Pancreas (tissue), 10 donors: ENCODE data around the gene NPM1. TPM values are rescaled to one million over a fixed set of nuclear protein-coding genes. Genes with fewer than 3 reads are reported as not detected.

ENCODE experiments used
- ATAC-seq, 4 donors: fragments of 200-7000 bp; cut with Tn5 transposase; one replicate each; pipeline versions ENCODE4 v1.8.0 to v1.9.1; 2020; ENCODE audit warnings: mild to moderate bottlenecking in 4 of 4, moderate library complexity in 4 of 4
- DNase-seq, 6 donors: peaks; one replicate each; pipeline ENCODE4 v3.0.0-alpha.2; 2020
- FAIRE-seq: peaks from 2 replicates; lab custom pipeline; 2012; peaks lifted over from hg19 to GRCh38; lab: Jason Lieb, UNC
- H3K27ac ChIP-seq, 4 donors: fragments of 200-600 bp; sonication (generic); 1 replicate in 3 of 4; 2 replicates in 1 of 4; pipeline versions ENCODE4 v1.5.0 to v1.8.0; 2020
- H3K27me3 ChIP-seq, 4 donors: fragments of 200-600 bp; one replicate each; pipeline ENCODE4 v1.8.0; 2021
- H3K36me3 ChIP-seq, 3 donors: fragments of 200-600 bp; sonication (generic) in 1 of 3; one replicate each; pipeline versions ENCODE4 v1.5.0 to v1.8.0; 2020 to 2021
- H3K4me1 ChIP-seq, 3 donors: fragments of 200-600 bp; one replicate each; pipeline ENCODE4 v1.8.0; 2021
- H3K4me3 ChIP-seq, 4 donors: fragments of 200-600 bp; sonication (generic) in 2 of 4; one replicate each; pipeline versions ENCODE4 v1.5.0 to v1.8.0; 2020 to 2021
- H3K9me3 ChIP-seq, 4 donors: fragments of 200-600 bp; one replicate each; pipeline ENCODE4 v1.8.0; 2021
- WGBS, 2 donors: extraction: QIAGEN DNeasy Blood & Tissue Kit; methylation state at CpG; one replicate each; pipeline ENCODE4 v1.1.7; 2013; 5-methylcytosine and 5-hydroxymethylcytosine counted together
- intact Hi-C, 3 donors: fragments of 100-400 bp; cut with DNase I; formaldehyde crosslinking; loops; one replicate each; pipeline versions ENCODE4 v1.11.1 to v1.14.2; 2022
- polyA plus RNA-seq, 2 donors: library from polyadenylated mRNA; stranded (reverse); fragments of 200-250 nt; gene quantifications; one replicate each; pipeline ENCODE4 v1.2.3, GENCODE V29; 2013
- total RNA-seq, 6 donors: library from RNA; stranded (reverse); fragmentation: NEBNext Ultra II Directional in 4 of 6; extraction: Animal tissue kit (Norgen Biotek cat#: 25700) in 4 of 6; gene quantifications; one replicate each; pipeline versions ENCODE4 v1.2.1 to v1.2.4, GENCODE V29; 2021 to 2023
- TF ChIP-seq, protein P1 (sequence below), 4 donors: fragments of 200-600 bp; sonication (generic) in 3 of 4; IDR thresholded peaks; one replicate each; pipeline versions ENCODE4 v1.5.0 to v1.8.0; 2021; ENCODE audit warnings: antibody characterized with exemption in 4 of 4
- donor health status: healthy with polysubstance abuse.
- donor health status: DM: no; HTN: no; CAD: no; lungs with moderate emphysema.
- donor health status: DM: no; HTN: no; CAD: no.
- donor health status: control.
- donor health status: control.
- donor health status: Bipolar disorder and iron deficiency.
- donor health status: DM: yes; HTN: yes; CAD: no.
- donor health status: DM: no; HTN: no; CAD: no.
- donor health status: DM: no; HTN: no; CAD: no.
- donor health status: DM: yes; HTN: yes; CAD: no.

NPM1 gene
- 100 to 1,000 TPM; 412 to 942 (median 582) TPM for total RNA-seq
- polyA plus RNA-seq = 100 to 1,000 TPM; 671 to 793 TPM

- H3K9me3 ChIP-seq = no peaks in the 10 kb centered on the region
- peaks cover 0 to 17% (median 3%) of the 10 kb centered on the region in 3 donors for H3K4me1 ChIP-seq
- ATAC-seq (peak; percentile 93 to 97 (median 95)), DNase-seq (peak; percentile 96 to 100 (median 98)), FAIRE-seq (peak; percentile 17)
- H3K27ac ChIP-seq = peak within 1 kb of the TSS; percentile 74 to 88 (median 80)
- intact Hi-C loops = no loop called here
- peaks cover 0 to 11% (median 0%) of the 10 kb centered on the region in 3 donors for H3K36me3 ChIP-seq
- H3K27me3 ChIP-seq = no peaks in the 10 kb centered on the region
- 0% methylated on average over 55 to 56 of the region's 56 CpGs for WGBS, 2 donors
- TF ChIP-seq, protein P1, sequence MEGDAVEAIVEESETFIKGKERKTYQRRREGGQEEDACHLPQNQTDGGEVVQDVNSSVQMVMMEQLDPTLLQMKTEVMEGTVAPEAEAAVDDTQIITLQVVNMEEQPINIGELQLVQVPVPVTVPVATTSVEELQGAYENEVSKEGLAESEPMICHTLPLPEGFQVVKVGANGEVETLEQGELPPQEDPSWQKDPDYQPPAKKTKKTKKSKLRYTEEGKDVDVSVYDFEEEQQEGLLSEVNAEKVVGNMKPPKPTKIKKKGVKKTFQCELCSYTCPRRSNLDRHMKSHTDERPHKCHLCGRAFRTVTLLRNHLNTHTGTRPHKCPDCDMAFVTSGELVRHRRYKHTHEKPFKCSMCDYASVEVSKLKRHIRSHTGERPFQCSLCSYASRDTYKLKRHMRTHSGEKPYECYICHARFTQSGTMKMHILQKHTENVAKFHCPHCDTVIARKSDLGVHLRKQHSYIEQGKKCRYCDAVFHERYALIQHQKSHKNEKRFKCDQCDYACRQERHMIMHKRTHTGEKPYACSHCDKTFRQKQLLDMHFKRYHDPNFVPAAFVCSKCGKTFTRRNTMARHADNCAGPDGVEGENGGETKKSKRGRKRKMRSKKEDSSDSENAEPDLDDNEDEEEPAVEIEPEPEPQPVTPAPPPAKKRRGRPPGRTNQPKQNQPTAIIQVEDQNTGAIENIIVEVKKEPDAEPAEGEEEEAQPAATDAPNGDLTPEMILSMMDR (IDR thresholded peaks at IDR 0.05) = no peak
- H3K4me3 ChIP-seq = peak within 1 kb of the TSS; percentile 74 to 90 (median 88)
Measured at GRCh38 chr5:171387345-171387969, at the start of gene NPM1. NPM1 (plus strand) TSS chr5:171387849; CDS start chr5:171387949, 100 bp downstream.

DNA sequence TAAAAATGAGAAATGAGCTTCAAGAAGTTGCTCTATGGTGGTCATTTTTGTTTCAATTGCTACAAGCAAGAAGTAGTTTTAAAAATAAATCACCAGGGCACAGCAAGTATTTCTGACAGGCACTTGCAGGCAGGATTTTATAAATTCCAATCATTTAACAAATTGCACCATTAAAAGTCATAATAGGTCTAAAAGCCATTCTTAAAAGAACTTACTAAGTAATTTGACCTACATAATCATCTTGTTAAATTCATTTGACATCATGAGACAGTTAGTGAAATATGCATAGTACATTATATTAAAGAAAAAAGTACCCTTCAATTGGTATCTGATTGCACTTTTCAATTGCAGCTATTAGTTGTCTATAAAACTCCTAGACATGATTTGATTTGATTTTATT, 47.6 kb upstream of the NPM1 start:
- Histone ChIP-seq H3K4me1 (no peaks in the 10 kb centered on the region), H3K27me3 (peaks cover 0 to 16% (median 4%) of the 10 kb centered on the region in 4 donors), H3K36me3 (no peaks in the 10 kb centered on the region), H3K27ac (no peak overlapping the region), H3K9me3 (no peaks in the 10 kb centered on the region), H3K4me3 (no peak overlapping the region)
- no peak for FAIRE-seq
- no peak for ATAC-seq
- TF ChIP-seq, protein P1 (IDR thresholded peaks at IDR 0.05) = no peak
- intact Hi-C loops = loop anchor here in 1 of 3 donors (5.0 kb wide), 1 partner anchor 528 kb away; no protein-coding TSS in a partner anchor
- DNase-seq = no peak

DNA sequence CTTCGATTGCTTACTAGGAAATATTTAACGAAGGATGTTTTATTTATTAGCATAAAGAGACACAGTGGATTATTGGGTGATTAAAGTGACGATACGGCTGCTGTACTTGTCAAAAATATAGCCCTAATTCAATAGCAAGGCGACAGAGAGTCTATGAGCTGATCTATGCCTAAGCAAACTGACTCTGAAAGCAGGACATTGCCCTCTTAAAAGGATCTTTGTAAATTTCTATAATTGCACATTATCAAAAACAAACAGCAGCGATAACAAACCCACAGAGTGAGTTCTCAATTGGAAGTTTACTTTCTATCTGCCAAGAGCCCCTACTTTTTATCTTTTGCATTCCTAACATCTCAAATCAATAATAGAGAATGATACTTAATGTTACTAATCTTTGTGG, 47.2 kb upstream of the NPM1 start:
- intact Hi-C loops = loop anchor here in 1 of 3 donors (5.0 kb wide), 1 partner anchor 528 kb away; no protein-coding TSS in a partner anchor
- FAIRE-seq (no peak), DNase-seq (no peak), ATAC-seq (no peak)
- WGBS, 2 donors = 13 to 15% methylated on average over 6 of the region's 6 CpGs
- no peaks in the 10 kb centered on the region for H3K36me3 ChIP-seq
- H3K4me3 ChIP-seq = no peak overlapping the region
- H3K27ac ChIP-seq = no peak overlapping the region
- peaks cover 0 to 15% (median 4%) of the 10 kb centered on the region in 4 donors for H3K27me3 ChIP-seq
- TF ChIP-seq, protein P1 (IDR thresholded peaks at IDR 0.05) = no peak
- no peaks in the 10 kb centered on the region for H3K9me3 ChIP-seq
- no peaks in the 10 kb centered on the region for H3K4me1 ChIP-seq

- H3K4me1 ChIP-seq = no peaks in the 10 kb centered on the region
- peak; percentile 48 to 88 (median 83) for ATAC-seq
- WGBS, 2 donors = 37 to 47% methylated on average over 17 of the region's 17 CpGs
- DNase-seq = peak in 3 of 6 donors; percentile 17 to 42 (median 33)
- no peak for FAIRE-seq
- TF ChIP-seq, protein P1 (IDR thresholded peaks at IDR 0.05) = peak in 3 of 4 donors; percentile 18 to 36 (median 26)
- no peak overlapping the region for H3K27ac ChIP-seq
- no peaks in the 10 kb centered on the region for H3K9me3 ChIP-seq
- intact Hi-C loops = loop anchor here in 1 of 3 donors (5.0 kb wide), 1 partner anchor 530 kb away; no protein-coding TSS in a partner anchor
- H3K27me3 ChIP-seq = peaks cover 0 to 7% (median 3%) of the 10 kb centered on the region in 4 donors
- H3K36me3 ChIP-seq = no peaks in the 10 kb centered on the region
- no peak overlapping the region for H3K4me3 ChIP-seq
Measured at GRCh38 chr5:171342362-171343111, 45.1 kb upstream of the NPM1 start.
